Gastroesophageal sphincter (tissue), 4 donors: ENCODE results near the gene C10orf62. TPM values are rescaled to one million over a fixed set of nuclear protein-coding genes. Genes with fewer than 3 reads are reported as not detected.

Experiments
- ATAC-seq: fragments of 150-250 bp; one replicate; pipeline ENCODE4 v1.9.1; 2016; ENCODE audit warnings: mild to moderate bottlenecking, moderate library complexity
- H3K27ac ChIP-seq, 4 donors: fragments of 200-600 bp; sonication (generic) in 3 of 4; 1 replicate in 3 of 4; 2 replicates in 1 of 4; pipeline ENCODE4 v1.5.1; 2016 to 2019
- H3K27me3 ChIP-seq: fragments of 200-600 bp; sonication (generic); one replicate; pipeline ENCODE4 v1.5.1; 2019
- H3K36me3 ChIP-seq, 2 donors: fragments of 200-600 bp; sonication (generic); one replicate each; pipeline ENCODE4 v1.5.1; 2019; ENCODE audit warnings: control low read depth in 1 of 2
- H3K4me1 ChIP-seq, 3 donors: fragments of 200-600 bp; sonication (generic); 1 replicate in 2 of 3; 2 replicates in 1 of 3; pipeline ENCODE4 v1.5.1; 2016 to 2019; ENCODE audit warnings: control low read depth in 2 of 3
- H3K4me3 ChIP-seq, 2 donors: fragments of 200-600 bp; sonication (generic); one replicate each; pipeline ENCODE4 v1.5.1; 2019; ENCODE audit warnings: mild to moderate bottlenecking in 1 of 2, moderate library complexity in 1 of 2
- H3K9me3 ChIP-seq, 3 donors: fragments of 200-600 bp; sonication (generic); one replicate each; pipeline ENCODE4 v1.5.1; 2017 to 2019; ENCODE audit warnings: control low read depth in 2 of 3
- CTCF ChIP-seq, 4 experiments: fragments of 200-600 bp in 2 of 4; fragments of 450-650 bp in 2 of 4; sonication (generic) in 1 of 4; IDR thresholded peaks; one replicate each; pipeline ENCODE4 v1.5.1; 2017 to 2019; ENCODE audit warnings: antibody characterized with exemption in 4 of 4, mild to moderate bottlenecking in 2 of 4, moderate library complexity in 2 of 4
- EP300 ChIP-seq: sonication (generic); formaldehyde crosslinking; IDR thresholded peaks from one replicate; pipeline ENCODE4 v1.6.1; 2017; ENCODE audit warnings: antibody characterized with exemption, mild to moderate bottlenecking
- POLR2A ChIP-seq, 2 donors: fragments of 450-650 bp; IDR thresholded peaks; one replicate each; pipeline ENCODE4 v1.6.1; 2017; ENCODE audit warnings: antibody characterized with exemption in 2 of 2, mild to moderate bottlenecking in 2 of 2, moderate library complexity in 1 of 2
- POLR2AphosphoS5 ChIP-seq: sonication (generic); formaldehyde crosslinking; IDR thresholded peaks from one replicate; pipeline ENCODE4 v1.6.1; 2017; ENCODE audit warnings: antibody characterized with exemption
- WGBS, 2 donors: methylation state at CpG; one replicate each; pipeline ENCODE4 v1.1.5; 2018; ENCODE audit warnings: low coverage in 1 of 2; 5-methylcytosine and 5-hydroxymethylcytosine counted together
- total RNA-seq, 4 donors: library from RNA; depleted of rRNA; stranded (reverse); fragments of >200 nt; gene quantifications; one replicate each; pipeline ENCODE4 v1.1.0, GENCODE V29; 2016

The C10orf62 gene
- total RNA-seq, 4 donors from 2014 or later: not detected

- Histone ChIP-seq H3K36me3 (peaks cover 0 to 28% of the 10 kb centered on the region in 2 donors), H3K4me1 (peaks cover 0 to 7% (median 3%) of the 10 kb centered on the region in 3 donors), H3K27ac (no peak overlapping the region), H3K9me3 (no peaks in the 10 kb centered on the region), H3K27me3 (no peaks in the 10 kb centered on the region), H3K4me3 (no peak overlapping the region)
- 100% methylated on average over 4 of the region's 12 CpGs; no CpG with 5 or more reads in 1 of the 2 donors for WGBS, 2 donors
- no peak for ATAC-seq
- TF ChIP-seq POLR2A (IDR thresholded peaks at IDR 0.05) (no peak), POLR2AphosphoS5 (no peak), CTCF (IDR thresholded peaks at IDR 0.05) (no peak), EP300 (no peak)
Observed at GRCh38 chr10:97611473-97611872, 22.0 kb downstream of the C10orf62 start.

GRCh38 chr10:97612386-97612785 lies 22.9 kb downstream of the C10orf62 start:
- no peaks in the 10 kb centered on the region for H3K9me3 ChIP-seq
- TF ChIP-seq POLR2A (IDR thresholded peaks at IDR 0.05): no peak
- TF ChIP-seq CTCF (IDR thresholded peaks at IDR 0.05): peak; percentile 38 to 77 (median 66)
- no peak for TF ChIP-seq EP300
- TF ChIP-seq POLR2AphosphoS5: no peak
- 0 to 12% methylated on average over 2 of the region's 2 CpGs for WGBS, 2 donors
- H3K36me3 ChIP-seq: peaks cover 0 to 30% of the 10 kb centered on the region in 2 donors
- H3K27ac ChIP-seq: peak overlapping the region in 2 of 4 donors; percentile 24 to 27
- H3K4me3 ChIP-seq: no peak overlapping the region
- ATAC-seq: peak; percentile 92
- H3K27me3 ChIP-seq: no peaks in the 10 kb centered on the region
- peaks cover 0 to 7% (median 3%) of the 10 kb centered on the region in 3 donors for H3K4me1 ChIP-seq

- WGBS, 2 donors: 93% methylated on average over 4 of the region's 4 CpGs; no CpG with 5 or more reads in 1 of the 2 donors
- no peak overlapping the region for H3K4me3 ChIP-seq
- no peaks in the 10 kb centered on the region for H3K27me3 ChIP-seq
- H3K4me1 ChIP-seq: no peaks in the 10 kb centered on the region
- H3K27ac ChIP-seq: no peak overlapping the region
- peaks cover 0 to 38% of the 10 kb centered on the region in 2 donors for H3K36me3 ChIP-seq
- no peak for ATAC-seq
- H3K9me3 ChIP-seq: no peaks in the 10 kb centered on the region
- TF ChIP-seq CTCF (IDR thresholded peaks at IDR 0.05) (no peak), POLR2AphosphoS5 (no peak), POLR2A (IDR thresholded peaks at IDR 0.05) (no peak), EP300 (no peak)
Observed at GRCh38 chr10:97618285-97618684, 28.8 kb downstream of the C10orf62 start.

- H3K27ac ChIP-seq: no peak overlapping the region
- H3K9me3 ChIP-seq: no peaks in the 10 kb centered on the region
- no peaks in the 10 kb centered on the region for H3K4me1 ChIP-seq
- 88% methylated on average over 2 of the region's 4 CpGs; no CpG with 5 or more reads in 1 of the 2 donors for WGBS, 2 donors
- no peaks in the 10 kb centered on the region for H3K27me3 ChIP-seq
- peaks cover 0 to 38% of the 10 kb centered on the region in 2 donors for H3K36me3 ChIP-seq
- ATAC-seq: no peak
- H3K4me3 ChIP-seq: no peak overlapping the region
- TF ChIP-seq EP300 (no peak), POLR2A (IDR thresholded peaks at IDR 0.05) (no peak), CTCF (IDR thresholded peaks at IDR 0.05) (no peak), POLR2AphosphoS5 (no peak)
Observed at GRCh38 chr10:97618733-97619132, 29.2 kb downstream of the C10orf62 start.

- no peaks in the 10 kb centered on the region for H3K27me3 ChIP-seq
- ATAC-seq: no peak
- H3K9me3 ChIP-seq: no peaks in the 10 kb centered on the region
- 100% methylated on average over 1 of the region's 1 CpG; no CpG with 5 or more reads in 1 of the 2 donors for WGBS, 2 donors
- peaks cover 0 to 8% of the 10 kb centered on the region in 2 donors for H3K36me3 ChIP-seq
- no peak overlapping the region for H3K4me3 ChIP-seq
- no peak overlapping the region for H3K27ac ChIP-seq
- no peaks in the 10 kb centered on the region for H3K4me1 ChIP-seq
- TF ChIP-seq CTCF (IDR thresholded peaks at IDR 0.05) (no peak), EP300 (no peak), POLR2A (IDR thresholded peaks at IDR 0.05) (no peak), POLR2AphosphoS5 (no peak)
Observed at GRCh38 chr10:97623277-97623676, 33.8 kb downstream of the C10orf62 start.
